GM21723 (cell line): ENCODE results near the gene CEACAM18.

ENCODE experiments used
- ATAC-seq: cut with Tn5 transposase; IDR thresholded peaks from one replicate; pipeline ENCODE4 v1.9.1; 2021; ENCODE audit warnings: mild to moderate bottlenecking, moderate library complexity; ENCODE audit not compliant: unreplicated experiment

Gene CEACAM18

DNA sequence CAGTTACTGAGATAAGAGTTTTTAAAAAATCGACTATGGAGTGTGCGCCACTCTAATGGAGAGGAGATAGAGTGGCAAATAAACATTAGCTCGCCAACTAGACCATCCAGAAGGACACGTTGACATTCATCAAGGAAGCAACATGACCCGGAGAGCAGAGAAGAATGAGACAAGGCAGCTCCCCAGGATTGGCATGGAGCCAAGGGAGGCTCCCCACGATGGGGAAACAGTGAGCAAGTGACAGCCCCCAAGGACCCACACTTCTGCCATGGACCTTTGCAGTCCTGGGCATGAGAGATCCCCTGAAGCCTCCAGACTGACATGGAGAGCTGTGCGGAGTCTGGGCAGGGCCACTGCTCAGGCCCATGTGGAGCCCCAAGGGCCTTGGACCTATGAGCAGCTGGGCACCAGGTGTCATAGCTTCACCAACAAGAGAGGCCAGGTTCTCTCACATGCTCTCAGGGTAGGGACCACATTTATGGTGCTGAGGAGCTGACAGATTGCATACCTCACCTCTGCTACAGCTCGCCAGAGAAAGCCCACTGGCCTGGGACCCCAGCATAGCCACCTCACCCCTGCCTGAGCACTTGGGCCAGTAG, 46.4 kb downstream of the CEACAM18 start:
- ATAC-seq, result no peak

DNA sequence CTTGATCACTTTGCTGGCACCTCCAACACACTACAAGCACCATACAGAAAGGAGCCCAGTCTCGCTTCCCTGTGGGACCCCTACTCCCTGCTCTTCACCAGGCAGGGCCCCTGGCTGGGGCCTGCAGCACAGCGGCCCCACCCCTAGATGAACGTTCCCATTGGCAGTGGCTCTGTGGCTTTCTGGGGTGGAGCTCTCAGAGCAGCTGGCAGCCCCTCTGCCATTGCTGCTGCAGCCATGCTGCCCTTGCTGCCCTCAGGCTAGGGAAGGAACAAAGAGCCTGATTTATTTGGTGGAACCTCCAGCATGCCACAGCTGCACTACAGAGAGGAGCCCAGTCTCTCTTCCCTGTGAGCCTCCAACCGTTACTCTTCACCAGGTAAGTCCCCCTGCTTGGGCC, 47.3 kb downstream of the CEACAM18 start:
- no peak for ATAC-seq

DNA sequence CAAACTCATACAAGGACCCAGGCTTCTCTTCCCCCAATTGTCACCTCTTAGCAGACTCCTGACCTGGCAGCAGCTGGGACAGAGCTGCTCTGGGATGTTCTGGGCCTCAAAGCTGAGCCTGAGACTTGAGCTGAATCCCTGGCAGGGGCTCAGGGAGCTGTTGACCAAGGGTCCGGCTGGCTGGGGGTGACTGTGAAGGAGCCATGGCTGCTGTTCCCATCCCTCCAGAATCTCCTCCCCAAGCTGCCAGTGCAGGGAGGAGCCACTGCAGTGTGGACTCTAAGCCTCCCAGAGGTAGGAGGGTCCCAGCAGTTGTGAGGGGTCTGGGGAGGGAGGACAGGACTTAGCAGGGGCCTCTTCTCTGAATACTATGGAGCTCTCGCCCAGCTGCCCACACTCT, 51.0 kb downstream of the CEACAM18 start:
- ATAC-seq, result no peak

DNA sequence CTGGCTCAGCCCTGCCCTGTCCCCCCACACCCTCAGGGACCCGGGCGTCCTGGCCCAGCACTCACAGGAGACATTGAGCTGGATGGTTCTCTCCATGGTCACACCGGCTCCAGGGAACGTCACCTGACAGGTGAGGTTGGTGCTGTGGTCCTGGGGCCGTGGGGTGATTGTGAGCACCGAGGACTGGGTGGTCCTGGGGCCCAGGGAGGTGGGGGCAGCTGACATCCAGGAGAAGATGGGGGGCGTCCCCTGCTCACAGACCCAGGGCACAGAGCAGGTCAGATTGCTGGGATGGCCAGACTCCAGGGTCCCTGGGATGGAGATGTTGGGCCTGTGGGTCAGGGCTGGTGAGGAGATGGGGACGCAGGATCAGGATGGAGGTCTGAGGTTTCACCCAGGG, 52.3 kb downstream of the CEACAM18 start:
- ATAC-seq, result no peak

DNA sequence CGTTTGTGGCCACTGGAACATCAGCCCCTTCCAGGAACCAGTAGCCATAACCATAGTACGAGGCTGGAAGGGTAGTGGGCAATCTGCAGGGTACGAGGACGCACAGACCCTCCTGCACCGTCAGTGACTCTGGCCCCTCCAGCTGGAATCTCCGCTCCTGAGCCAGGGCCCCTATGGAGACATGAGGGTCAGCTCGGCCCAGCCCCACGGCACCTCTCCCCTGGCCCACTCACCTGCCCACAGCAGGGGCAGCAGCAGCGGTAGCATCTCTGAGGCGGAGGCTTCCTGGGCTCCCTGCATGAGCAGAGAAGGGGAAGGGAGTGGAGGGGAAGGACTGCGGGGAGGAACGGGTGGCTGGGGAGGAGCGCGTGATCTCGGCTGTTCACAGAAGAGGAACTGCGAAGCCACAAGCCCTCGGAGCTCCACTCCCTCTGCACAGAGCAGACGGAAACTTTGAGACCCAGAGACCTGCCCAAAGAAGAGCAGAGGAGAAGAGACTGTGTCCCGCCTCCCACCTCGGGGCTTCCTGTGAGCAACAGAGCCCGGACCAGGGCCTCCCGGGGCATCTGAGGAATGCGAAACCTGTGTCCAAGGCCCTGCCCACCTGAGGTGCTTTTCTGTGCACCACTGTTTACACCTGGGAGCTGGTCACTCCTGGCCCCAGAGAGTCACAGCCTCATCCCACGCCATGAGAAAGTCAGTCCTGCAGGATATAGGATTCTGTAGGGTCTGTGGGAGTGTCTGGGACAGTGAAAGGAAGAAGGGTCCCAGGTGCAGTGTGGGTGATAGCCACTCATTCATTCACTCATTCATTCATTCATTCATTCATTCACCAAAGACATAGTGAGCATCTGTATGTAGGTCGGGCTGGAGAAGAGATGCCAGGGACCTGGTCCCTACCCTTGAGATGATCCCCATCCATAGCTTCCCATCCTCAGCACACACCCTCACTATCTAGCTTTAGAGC, 53.3 kb downstream of the CEACAM18 start, which contains the start of gene SIGLEC6:
TSS of gene SIGLEC6 (minus strand) at position 322 of the 967 bp plus-strand sequence. CDS start at position 300, 22 bp downstream.
- peak; percentile 78 for ATAC-seq

DNA sequence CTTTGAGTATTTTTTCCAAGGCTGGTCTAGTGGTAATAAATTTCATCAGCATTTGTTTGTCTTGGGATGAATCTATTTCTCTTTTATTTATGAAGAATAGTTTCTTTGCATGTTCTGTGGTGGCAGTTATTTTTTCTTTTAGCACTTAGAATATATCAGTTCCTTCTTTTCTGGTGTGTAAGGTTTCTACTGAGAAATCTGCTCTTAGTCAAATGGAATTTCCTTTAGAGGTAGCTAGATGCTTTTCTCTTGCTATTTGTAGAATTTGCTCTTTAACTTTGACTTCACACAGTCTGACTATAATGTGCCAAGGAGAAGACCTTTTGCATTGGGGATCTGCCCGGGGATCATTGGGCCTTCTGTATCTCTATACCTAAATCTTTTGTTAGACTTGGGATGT, 57.2 kb downstream of the CEACAM18 start:
- no peak for ATAC-seq

DNA sequence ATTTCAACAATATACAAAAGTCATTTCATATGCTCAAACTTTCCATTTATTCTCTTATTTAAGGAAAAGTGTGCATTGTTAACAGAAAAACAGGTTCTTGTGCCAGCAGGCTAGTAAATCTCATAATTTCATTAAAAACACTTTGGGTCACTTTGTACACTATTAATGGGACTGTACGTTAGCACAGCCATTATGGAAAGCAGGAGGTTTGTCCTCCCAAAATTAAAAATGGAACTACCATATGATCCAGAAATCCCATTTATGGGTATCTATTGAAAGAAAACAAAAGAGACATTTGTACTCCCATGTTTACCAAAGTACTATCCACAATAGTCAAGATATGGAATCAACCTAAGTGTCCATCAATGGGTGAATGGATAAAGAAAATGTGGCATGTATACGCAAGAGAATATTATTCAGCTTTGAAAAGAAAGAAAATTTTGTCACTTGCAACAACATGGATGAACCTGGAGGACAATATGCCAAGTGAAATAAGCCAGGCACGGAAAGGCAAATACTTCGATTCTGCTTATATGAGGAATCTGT, 61.6 kb downstream of the CEACAM18 start:
- no peak for ATAC-seq
